ENCODE results near the gene GATD1. TPM values are rescaled to one million over a fixed set of nuclear protein-coding genes. Genes with fewer than 3 reads are reported as not detected.

GATD1 gene
- total and polyA plus RNA-seq, 2 experiments from 2014 or later: 39.3 to 51.0 TPM

DNA sequence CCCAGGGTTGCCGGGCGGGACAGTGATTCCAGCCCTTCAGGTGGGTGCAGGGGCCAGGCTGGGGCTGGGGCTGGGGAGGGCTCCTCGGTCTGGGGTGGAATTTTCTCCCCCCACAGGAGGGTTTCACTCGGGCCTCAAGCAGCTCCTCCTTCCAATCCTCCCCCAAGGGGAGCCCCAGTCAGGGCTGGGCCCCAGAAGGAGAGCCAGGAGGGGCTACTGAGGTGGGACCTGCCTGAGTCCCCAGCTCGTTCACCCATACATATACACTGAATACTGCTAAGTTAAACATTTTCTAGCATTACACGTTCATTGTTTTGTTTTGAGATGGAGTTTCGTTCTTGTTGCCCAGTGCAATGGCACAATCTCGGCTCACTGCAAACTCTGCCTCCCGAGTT is 48.9 kb upstream of the GATD1 start (continued):
- TF ChIP-seq, protein P1, sequence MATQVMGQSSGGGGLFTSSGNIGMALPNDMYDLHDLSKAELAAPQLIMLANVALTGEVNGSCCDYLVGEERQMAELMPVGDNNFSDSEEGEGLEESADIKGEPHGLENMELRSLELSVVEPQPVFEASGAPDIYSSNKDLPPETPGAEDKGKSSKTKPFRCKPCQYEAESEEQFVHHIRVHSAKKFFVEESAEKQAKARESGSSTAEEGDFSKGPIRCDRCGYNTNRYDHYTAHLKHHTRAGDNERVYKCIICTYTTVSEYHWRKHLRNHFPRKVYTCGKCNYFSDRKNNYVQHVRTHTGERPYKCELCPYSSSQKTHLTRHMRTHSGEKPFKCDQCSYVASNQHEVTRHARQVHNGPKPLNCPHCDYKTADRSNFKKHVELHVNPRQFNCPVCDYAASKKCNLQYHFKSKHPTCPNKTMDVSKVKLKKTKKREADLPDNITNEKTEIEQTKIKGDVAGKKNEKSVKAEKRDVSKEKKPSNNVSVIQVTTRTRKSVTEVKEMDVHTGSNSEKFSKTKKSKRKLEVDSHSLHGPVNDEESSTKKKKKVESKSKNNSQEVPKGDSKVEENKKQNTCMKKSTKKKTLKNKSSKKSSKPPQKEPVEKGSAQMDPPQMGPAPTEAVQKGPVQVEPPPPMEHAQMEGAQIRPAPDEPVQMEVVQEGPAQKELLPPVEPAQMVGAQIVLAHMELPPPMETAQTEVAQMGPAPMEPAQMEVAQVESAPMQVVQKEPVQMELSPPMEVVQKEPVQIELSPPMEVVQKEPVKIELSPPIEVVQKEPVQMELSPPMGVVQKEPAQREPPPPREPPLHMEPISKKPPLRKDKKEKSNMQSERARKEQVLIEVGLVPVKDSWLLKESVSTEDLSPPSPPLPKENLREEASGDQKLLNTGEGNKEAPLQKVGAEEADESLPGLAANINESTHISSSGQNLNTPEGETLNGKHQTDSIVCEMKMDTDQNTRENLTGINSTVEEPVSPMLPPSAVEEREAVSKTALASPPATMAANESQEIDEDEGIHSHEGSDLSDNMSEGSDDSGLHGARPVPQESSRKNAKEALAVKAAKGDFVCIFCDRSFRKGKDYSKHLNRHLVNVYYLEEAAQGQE (IDR thresholded peaks at IDR 0.05; ENCODE audit: unreplicated experiment): no peak
- no peak for TF ChIP-seq EZH2 (IDR thresholded peaks at IDR 0.05; ENCODE audit: low read depth, unreplicated experiment)
- TF ChIP-seq ZNF114 (CRISPR knock-in tag; IDR thresholded peaks at IDR 0.05): no peak
- TF ChIP-seq EZH2phosphoT487 (IDR thresholded peaks at IDR 0.05; ENCODE audit: unreplicated experiment): no peak

DNA sequence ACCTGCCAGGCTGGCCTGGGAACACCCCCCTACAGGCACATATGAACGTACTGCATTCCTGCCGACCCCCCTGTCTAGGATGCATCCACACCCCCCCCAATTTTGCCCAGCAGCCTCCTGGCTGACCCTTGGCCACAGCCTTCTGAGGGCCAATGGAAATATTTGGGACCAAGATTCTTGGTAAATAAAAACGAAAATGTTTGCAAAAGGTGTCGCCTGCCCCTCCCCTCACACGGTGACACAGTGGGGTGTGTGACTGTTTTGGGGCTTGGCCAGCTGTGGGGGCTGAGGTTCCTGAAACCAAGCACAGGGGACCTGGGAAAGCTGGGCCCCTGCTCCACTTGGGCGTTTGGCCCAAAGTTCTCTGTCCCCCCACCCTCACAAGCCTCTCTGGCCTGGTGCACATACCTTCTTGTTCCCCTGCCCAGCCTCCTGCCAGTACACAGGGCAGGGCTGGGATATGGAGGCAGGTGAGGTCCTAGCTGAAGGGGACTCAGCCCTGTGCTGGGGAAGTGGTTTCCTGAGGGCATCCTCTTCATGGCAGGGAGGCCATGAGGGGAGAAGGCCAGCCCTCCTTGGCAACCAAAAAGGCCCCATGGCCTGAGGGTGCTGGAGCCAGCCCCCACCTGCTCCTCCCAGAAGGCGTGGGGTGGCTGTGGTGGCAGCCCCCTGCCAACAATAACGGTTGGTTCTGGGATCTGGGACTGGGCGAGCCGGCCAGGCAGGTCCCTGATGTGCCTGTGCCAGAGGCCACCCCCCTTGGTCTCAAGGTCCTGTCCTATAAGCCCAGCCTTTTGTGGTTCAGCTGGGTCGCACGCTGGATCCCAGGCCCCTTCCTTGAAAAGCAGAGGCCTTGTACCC is 48.3 kb upstream of the GATD1 start:
- Mint-ChIP-seq H3K9me3 (no peaks in the 10 kb centered on the region; the same call in 2 of the 3 replicates), H3K4me1 (peaks cover 30% of the 10 kb centered on the region), H3K27me3 (ENCODE audit: insufficient read depth, low read depth, poor library complexity) (peaks cover 48% of the 10 kb centered on the region), H3K27ac (no peak overlapping the region; the same call in 1 of the 2 replicates), H3K4me3 (peak overlapping the region; percentile 42; the same call in 2 of the 3 replicates), H3K36me3 (ENCODE audit: low read depth) (peaks cover 7% of the 10 kb centered on the region; the same call in 1 of the 3 replicates)
- H3K4me1 ChIP-seq (ENCODE audit: insufficient read depth): peaks cover 20% of the 10 kb centered on the region
- H3K36me3 ChIP-seq (ENCODE audit: insufficient read depth): no peaks in the 10 kb centered on the region
- TF ChIP-seq STAT1 (IDR thresholded peaks at IDR 0.05; ENCODE audit: unreplicated experiment) (no peak), EZH2phosphoT487 (IDR thresholded peaks at IDR 0.05; ENCODE audit: unreplicated experiment) (no peak), EZH2 (IDR thresholded peaks at IDR 0.05; ENCODE audit: low read depth, unreplicated experiment) (no peak), ZNF114 (CRISPR knock-in tag; IDR thresholded peaks at IDR 0.05) (no peak), ETS1 (IDR thresholded peaks at IDR 0.05) (no peak)
- TF ChIP-seq, protein P2, sequence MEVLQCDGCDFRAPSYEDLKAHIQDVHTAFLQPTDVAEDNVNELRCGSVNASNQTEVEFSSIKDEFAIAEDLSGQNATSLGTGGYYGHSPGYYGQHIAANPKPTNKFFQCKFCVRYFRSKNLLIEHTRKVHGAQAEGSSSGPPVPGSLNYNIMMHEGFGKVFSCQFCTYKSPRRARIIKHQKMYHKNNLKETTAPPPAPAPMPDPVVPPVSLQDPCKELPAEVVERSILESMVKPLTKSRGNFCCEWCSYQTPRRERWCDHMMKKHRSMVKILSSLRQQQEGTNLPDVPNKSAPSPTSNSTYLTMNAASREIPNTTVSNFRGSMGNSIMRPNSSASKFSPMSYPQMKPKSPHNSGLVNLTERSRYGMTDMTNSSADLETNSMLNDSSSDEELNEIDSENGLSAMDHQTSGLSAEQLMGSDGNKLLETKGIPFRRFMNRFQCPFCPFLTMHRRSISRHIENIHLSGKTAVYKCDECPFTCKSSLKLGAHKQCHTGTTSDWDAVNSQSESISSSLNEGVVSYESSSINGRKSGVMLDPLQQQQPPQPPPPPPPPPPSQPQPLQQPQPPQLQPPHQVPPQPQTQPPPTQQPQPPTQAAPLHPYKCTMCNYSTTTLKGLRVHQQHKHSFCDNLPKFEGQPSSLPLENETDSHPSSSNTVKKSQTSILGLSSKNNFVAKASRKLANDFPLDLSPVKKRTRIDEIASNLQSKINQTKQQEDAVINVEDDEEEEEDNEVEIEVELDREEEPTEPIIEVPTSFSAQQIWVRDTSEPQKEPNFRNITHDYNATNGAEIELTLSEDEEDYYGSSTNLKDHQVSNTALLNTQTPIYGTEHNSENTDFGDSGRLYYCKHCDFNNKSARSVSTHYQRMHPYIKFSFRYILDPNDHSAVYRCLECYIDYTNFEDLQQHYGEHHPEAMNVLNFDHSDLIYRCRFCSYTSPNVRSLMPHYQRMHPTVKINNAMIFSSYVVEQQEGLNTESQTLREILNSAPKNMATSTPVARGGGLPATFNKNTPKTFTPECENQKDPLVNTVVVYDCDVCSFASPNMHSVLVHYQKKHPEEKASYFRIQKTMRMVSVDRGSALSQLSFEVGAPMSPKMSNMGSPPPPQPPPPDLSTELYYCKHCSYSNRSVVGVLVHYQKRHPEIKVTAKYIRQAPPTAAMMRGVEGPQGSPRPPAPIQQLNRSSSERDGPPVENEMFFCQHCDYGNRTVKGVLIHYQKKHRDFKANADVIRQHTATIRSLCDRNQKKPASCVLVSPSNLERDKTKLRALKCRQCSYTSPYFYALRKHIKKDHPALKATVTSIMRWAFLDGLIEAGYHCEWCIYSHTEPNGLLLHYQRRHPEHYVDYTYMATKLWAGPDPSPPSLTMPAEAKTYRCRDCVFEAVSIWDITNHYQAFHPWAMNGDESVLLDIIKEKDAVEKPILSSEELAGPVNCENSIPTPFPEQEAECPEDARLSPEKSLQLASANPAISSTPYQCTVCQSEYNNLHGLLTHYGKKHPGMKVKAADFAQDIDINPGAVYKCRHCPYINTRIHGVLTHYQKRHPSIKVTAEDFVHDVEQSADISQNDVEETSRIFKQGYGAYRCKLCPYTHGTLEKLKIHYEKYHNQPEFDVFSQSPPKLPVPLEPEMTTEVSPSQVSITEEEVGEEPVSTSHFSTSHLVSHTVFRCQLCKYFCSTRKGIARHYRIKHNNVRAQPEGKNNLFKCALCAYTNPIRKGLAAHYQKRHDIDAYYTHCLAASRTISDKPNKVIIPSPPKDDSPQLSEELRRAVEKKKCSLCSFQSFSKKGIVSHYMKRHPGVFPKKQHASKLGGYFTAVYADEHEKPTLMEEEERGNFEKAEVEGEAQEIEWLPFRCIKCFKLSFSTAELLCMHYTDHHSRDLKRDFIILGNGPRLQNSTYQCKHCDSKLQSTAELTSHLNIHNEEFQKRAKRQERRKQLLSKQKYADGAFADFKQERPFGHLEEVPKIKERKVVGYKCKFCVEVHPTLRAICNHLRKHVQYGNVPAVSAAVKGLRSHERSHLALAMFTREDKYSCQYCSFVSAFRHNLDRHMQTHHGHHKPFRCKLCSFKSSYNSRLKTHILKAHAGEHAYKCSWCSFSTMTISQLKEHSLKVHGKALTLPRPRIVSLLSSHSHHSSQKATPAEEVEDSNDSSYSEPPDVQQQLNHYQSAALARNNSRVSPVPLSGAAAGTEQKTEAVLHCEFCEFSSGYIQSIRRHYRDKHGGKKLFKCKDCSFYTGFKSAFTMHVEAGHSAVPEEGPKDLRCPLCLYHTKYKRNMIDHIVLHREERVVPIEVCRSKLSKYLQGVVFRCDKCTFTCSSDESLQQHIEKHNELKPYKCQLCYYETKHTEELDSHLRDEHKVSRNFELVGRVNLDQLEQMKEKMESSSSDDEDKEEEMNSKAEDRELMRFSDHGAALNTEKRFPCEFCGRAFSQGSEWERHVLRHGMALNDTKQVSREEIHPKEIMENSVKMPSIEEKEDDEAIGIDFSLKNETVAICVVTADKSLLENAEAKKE (CRISPR knock-in tag; IDR thresholded peaks at IDR 0.05): no peak
- peaks cover 12% of the 10 kb centered on the region; the same call in 1 of the 2 replicates for H4K20me1 ChIP-seq (replicated peaks; ENCODE audit: insufficient read depth)
- no peak overlapping the region for H3K4me3 ChIP-seq
- H2AFZ ChIP-seq: no peak overlapping the region
- H3K9me2 ChIP-seq (ENCODE audit: insufficient read depth): no peaks in the 10 kb centered on the region
- H3F3A ChIP-seq (replicated peaks; ENCODE audit: low read depth): peaks cover 17% of the 10 kb centered on the region
- ATAC-seq (no peak), DNase-seq (ENCODE audit: low spot score) (no peak)
- no peak overlapping the region for H3K27ac ChIP-seq (ENCODE audit: low read depth)
- 0 out of 2 replicates have a peak, but pooled peaks cover under 1% of the 10 kb centered on the region for H3K79me2 ChIP-seq (replicated peaks; ENCODE audit: insufficient read depth)
- H3K27me3 ChIP-seq (ENCODE audit: insufficient read depth): peaks cover 9% of the 10 kb centered on the region; the same call in 1 of the 2 replicates
- no peak overlapping the region; the same call in 1 of the 2 replicates for H3K4me2 ChIP-seq

All from GM23338 (cell line).